Prostate gland (tissue), 2 donors: ENCODE results near the gene NDUFV1.

Experiments used
- POLR2AphosphoS5 ChIP-seq: sonication (generic); formaldehyde crosslinking; IDR thresholded peaks from one replicate; pipeline ENCODE4 v1.6.1; 2017; ENCODE audit warnings: antibody characterized with exemption
- TF ChIP-seq, protein P1 (sequence below), 4 experiments: fragments of 200-600 bp in 2 of 4; fragments of 450-650 bp in 2 of 4; sonication (generic) in 2 of 4; IDR thresholded peaks; 1 replicate in 3 of 4; 2 replicates in 1 of 4; pipeline ENCODE4 v1.5.1; 2016 to 2019; ENCODE audit warnings: antibody characterized with exemption in 4 of 4, mild to moderate bottlenecking in 2 of 4, moderate library complexity in 2 of 4

- TF ChIP-seq, protein P1, sequence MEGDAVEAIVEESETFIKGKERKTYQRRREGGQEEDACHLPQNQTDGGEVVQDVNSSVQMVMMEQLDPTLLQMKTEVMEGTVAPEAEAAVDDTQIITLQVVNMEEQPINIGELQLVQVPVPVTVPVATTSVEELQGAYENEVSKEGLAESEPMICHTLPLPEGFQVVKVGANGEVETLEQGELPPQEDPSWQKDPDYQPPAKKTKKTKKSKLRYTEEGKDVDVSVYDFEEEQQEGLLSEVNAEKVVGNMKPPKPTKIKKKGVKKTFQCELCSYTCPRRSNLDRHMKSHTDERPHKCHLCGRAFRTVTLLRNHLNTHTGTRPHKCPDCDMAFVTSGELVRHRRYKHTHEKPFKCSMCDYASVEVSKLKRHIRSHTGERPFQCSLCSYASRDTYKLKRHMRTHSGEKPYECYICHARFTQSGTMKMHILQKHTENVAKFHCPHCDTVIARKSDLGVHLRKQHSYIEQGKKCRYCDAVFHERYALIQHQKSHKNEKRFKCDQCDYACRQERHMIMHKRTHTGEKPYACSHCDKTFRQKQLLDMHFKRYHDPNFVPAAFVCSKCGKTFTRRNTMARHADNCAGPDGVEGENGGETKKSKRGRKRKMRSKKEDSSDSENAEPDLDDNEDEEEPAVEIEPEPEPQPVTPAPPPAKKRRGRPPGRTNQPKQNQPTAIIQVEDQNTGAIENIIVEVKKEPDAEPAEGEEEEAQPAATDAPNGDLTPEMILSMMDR (IDR thresholded peaks at IDR 0.05) = no peak
- TF ChIP-seq POLR2AphosphoS5 = no peak
Measured at GRCh38 chr11:67594480-67594879, 12.3 kb upstream of the NDUFV1 start.
